ENCODE data around the gene OST4. TPM values are rescaled to one million over a fixed set of nuclear protein-coding genes. Genes with fewer than 3 reads are reported as not detected.

The OST4 gene
- polyA plus RNA-seq, 12 donors: 209 to 311 (median 238) TPM; not detected in 1

DNA sequence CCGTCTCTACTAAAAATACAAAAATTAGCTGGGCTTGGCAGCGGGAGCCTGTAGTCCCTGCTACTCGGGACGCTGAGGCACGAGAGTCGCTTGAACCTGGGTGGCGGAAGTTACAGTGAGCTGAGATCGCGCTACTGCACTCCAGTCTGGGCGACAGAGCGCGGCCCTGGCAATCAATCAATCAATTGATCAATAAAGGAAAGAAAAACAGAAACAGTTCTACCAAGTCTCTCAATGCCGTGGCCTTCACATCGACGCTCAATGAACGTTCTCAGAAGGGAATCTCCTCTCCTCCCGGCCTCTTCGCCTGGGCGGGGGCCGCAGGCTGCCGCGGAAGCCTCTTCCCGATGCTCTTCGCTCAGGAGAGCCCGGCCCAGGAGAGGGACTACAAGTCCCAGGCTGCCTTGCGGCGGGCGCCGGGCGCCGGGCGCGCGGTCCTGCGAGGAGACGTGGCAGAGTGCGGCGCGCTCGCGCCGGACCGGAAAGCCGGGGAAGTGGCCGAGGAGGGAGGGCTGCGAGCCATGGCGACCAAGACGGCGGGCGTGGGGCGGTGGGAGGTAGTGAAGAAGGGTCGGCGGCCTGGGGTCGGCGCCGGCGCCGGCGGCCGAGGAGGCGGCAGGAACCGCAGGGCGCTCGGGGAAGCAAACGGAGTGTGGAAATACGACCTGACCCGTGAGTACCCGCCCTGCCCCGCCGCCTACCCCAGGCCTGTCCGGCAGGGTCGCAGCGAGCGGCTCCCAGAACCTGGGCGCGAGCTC, 38.8 kb downstream of the OST4 start, which contains the start of gene TMEM214:
TSS of gene TMEM214 (plus strand) at position 471 of the 758 bp plus-strand sequence. CDS start at position 522, 51 bp downstream.
- peak; percentile 89 for DNase-seq

DNA sequence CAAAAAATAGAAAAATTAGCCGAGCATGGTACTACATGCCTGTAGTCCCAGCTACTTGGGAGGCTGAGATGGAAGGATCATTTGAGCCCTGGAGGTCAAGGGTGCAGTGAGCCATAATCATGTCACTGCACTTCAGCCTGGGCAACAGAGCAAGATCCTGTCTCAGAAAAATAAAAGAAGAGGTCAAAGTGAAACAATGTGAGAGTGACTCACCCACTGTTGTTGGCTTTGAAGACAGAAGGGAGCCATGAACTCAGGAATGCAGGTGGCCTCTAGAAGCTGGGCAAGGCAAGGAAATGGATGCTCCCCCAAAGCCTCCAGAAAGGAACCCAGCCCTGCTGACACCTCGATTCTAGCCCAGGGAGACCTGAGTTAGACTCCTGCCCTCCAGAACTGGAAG, 42.4 kb downstream of the OST4 start:
- DNase-seq: no peak

DNA sequence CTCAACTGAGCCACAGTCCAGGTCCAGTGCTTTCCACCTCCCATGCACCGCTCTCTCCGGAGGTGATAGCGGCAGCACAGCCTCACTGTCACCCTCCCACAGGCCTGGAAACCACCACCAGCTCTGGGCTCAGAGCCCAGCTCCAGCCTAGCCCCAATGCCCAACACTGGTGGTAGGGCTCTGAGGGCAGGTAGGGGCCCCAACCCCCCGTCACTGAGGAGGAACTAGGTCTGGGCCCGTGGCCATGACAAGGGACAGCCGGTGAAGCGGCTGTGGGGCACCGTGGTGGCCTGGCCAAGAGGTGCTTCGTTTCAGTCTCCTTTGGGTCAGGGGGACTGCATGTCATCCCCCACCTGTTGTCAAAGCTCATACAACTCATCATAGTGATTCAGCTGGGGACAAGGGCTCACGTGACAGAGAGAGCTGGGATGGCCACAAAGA, 44.2 kb downstream of the OST4 start:
- no peak for DNase-seq

DNA sequence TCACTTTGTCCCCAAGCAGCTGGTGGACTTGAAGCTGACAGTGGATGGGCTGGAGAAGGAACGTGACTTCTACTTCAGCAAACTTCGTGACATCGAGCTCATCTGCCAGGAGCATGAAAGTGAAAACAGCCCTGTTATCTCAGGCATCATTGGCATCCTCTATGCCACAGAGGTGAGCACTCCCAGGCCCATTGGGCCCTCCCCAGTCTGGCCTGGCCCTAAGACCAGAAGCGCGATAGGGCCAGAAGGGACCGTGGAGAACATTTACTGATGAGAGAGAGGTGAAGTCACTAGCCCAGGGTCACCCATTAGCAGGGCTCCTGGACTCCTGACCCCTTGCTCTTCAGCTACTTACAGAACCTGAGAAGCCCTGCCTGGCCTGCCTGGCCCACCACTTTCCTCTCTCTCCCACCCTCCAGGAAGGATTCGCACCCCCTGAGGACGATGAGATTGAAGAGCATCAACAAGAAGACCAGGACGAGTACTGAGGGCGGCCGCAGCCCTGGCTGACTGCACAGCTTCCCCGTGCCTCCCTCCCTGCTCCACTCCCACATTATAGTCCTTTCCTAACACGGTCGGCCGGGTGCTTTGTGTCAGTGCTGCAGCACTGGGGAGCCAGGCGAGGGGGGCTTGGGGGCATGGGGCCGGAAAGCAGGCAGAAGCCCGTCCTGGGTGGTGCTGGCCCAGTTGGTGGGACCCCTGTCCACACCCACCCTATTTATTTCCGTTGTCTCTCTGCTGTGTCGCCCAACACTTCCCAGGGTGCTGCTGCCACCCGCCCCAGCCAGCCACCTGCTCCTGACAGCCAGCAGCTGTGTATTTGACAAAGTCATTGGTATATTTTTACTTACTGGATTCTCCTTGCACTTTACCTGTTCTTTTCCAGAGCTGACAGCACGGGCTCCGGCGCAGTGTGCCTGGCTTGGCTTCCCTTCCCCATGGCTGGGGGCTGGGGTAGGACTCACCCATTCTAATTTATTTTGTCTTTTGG, 45.3 kb downstream of the OST4 start:
- DNase-seq: no peak

DNA sequence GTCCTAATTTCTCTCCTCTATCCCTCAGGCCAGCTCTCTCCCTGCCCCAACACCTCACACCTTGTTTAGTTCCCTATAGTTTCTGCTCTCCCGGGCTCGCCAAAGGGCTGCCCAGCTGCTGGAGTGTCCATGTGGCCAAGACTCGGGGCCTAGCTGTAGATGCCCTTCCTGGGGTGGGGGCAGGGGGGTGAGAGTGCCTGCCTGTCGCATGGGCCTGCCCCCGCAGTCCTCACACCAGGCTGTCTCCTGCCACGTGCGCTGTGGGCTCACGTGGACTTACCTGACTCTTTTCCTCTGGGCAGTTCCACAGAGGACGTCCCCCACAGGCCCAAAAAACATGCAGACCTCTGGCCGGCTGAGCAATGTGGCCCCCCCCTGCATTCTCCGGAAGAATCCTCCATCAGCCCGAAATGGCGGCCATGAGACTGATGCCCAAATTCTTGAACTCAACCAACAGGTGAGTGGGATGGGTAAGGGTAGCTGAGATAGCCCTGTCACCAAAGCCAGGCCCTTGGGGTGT, 46.1 kb downstream of the OST4 start:
- DNase-seq: no peak

DNA sequence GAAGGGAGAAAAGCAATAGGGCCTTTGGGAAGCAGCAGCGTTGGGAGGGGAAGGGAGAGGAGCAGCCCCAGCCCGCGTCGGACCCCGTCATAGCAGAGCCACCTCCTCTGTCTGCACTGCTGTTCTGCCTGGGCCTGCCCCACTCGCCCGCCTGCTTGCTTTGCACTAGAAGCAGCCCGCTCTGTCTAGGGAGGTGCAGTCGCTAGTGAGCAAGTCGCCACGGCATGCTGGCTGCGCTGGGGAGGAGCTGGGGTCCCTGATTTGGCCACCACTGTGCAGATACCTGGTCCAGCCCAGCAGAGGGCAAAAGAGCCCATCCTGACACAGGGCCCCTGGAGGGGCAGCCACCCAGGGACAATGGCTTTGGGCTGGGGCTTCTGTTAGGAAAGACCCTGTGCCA, 46.6 kb downstream of the OST4 start:
- DNase-seq: no peak

DNA sequence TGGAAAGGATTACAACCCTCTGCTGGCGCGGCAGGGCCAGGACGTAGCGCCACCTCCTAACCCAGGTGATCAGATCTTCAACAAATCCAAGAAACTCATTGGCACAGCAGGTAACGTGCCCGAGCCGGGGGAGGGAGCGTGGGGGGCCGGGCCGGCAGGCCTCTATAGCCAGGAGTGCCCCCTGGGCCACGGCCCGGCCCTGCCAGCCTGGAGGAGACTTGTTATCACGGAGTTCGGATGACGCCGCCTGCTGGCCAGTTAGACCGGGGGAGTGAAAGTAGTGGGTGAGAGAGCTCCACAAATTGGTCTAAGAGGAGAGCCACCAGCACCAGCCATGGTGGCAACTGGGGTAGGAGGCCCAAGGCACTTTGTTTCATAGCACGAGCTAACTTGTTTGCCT, 47.3 kb downstream of the OST4 start:
- DNase-seq: no peak

DNA sequence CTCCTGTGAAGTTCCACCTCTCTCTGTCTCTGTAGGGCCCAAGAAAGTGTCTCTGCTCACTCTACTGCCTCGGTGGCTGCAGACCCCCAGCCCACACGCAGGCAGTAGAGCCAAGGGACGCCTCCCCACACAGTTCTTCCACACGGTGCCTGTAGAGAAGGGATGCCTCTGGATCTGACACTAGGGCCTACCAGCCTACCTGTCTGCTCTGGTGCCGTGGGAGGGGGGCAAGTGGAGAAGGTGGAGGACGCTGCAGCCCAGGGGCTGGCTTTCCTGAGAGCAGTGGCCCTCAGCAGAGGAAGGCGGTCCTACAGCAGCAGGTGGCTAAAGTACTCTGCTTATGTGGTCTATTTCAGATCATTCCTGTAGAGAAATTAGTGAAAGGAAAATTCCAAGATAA, 47.7 kb downstream of the OST4 start:
- DNase-seq: no peak

DNA sequence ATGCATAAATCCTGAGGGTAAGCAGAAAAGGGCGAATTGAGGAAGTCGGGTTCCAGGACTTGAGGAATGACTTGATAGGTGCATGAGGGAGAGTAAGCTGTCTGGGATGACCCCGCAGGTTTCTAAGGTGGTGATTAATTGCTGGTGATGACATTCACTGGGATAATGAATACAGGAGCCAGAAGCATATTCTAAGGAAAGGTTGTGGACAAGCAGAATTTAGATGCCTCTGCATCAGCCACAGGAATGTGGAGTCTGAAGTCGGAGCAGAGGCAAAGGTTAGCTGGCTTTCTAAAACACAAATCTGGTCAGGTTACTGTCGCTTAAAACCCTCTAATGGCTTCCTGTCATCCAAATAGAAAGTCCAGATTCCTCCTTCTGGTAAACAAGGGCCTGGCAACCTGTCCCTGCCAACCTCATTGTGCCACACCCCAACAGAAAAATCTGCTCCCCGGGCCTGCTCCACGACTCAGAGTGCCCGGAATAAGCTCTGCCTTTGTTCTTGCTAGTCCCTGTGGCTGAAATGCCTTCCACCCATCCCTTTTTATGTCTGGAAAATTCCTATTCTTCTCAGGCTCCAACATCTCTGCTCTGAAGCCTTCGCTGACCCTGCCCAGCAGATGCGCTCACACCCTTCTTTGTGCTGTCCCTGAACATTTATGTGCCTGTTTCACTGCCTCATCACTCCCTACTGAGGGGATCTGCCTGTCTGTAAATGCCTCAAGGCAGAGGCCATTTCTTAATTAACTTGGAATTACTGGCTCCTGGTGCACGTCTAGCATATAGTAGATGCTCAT, 50.0 kb downstream of the OST4 start:
- DNase-seq: no peak

Other genes with a start within 250 kb of the OST4 start
- 10 to 100 TPM in 10 of 12 donors, 1 to 10 TPM in 1, not detected in 1; 8.2 to 24.2 (median 21.2) TPM for gene DPYSL5, start 223.5 kb downstream of the OST4 start, polyA plus RNA-seq (ENCODE audit: insufficient read length in 12 of 12)
- 100 to 1,000 TPM in 1 of 12 donors, 10 to 100 TPM in 11; 18.0 to 332 (median 26.6) TPM for gene MAPRE3, start 101.0 kb downstream of the OST4 start, polyA plus RNA-seq (ENCODE audit: insufficient read length in 12 of 12)
- gene TMEM214, start 38.7 kb downstream of the OST4 start, polyA plus RNA-seq (ENCODE audit: insufficient read length in 12 of 12): 10 to 100 TPM in 11 of 12 donors, not detected in 1; 48.5 to 80.4 (median 65.7) TPM
- gene AGBL5, start 20.0 kb downstream of the OST4 start, polyA plus RNA-seq (ENCODE audit: insufficient read length in 12 of 12): 10 to 100 TPM in 11 of 12 donors, not detected in 1; 17.0 to 62.7 (median 20.1) TPM
- 100 to 1,000 TPM in 1 of 12 donors, 10 to 100 TPM in 10, not detected in 1; 39.9 to 107 (median 64.1) TPM for gene EMILIN1, start 7.0 kb upstream of the OST4 start, polyA plus RNA-seq (ENCODE audit: insufficient read length in 12 of 12)
- gene KHK, start 15.1 kb upstream of the OST4 start, polyA plus RNA-seq (ENCODE audit: insufficient read length in 12 of 12): 1 to 10 TPM in 11 of 12 donors, not detected in 1; 1.1 to 7.6 (median 2.1) TPM
- gene CGREF1, start 47.5 kb upstream of the OST4 start, polyA plus RNA-seq (ENCODE audit: insufficient read length in 12 of 12): 1 to 10 TPM in 9 of 12 donors, under 1 TPM in 1, not detected in 2; 0.62 to 4.6 (median 1.8) TPM
- gene ABHD1, start 52.2 kb upstream of the OST4 start, polyA plus RNA-seq (ENCODE audit: insufficient read length in 12 of 12): under 1 TPM in 10 of 12 donors, not detected in 2; 0.12 to 0.70 (median 0.34) TPM
- gene PREB, start 63.0 kb upstream of the OST4 start, polyA plus RNA-seq (ENCODE audit: insufficient read length in 12 of 12): 10 to 100 TPM in 11 of 12 donors, not detected in 1; 24.1 to 39.8 (median 33.6) TPM
- not detected for gene PRR30, start 67.8 kb upstream of the OST4 start, polyA plus RNA-seq (ENCODE audit: insufficient read length in 12 of 12)
- gene TCF23, start 77.3 kb upstream of the OST4 start, polyA plus RNA-seq (ENCODE audit: insufficient read length in 12 of 12): under 1 TPM in 10 of 12 donors, not detected in 2; 0.18 to 0.44 (median 0.30) TPM
- gene ATRAID, start 140.4 kb upstream of the OST4 start, polyA plus RNA-seq (ENCODE audit: insufficient read length in 12 of 12): 100 to 1,000 TPM in 5 of 12 donors, 10 to 100 TPM in 6, not detected in 1; 85.6 to 115 (median 98.3) TPM
- gene SLC5A6, start 140.6 kb upstream of the OST4 start, polyA plus RNA-seq (ENCODE audit: insufficient read length in 12 of 12): 10 to 100 TPM in 11 of 12 donors, not detected in 1; 11.1 to 25.1 (median 17.6) TPM
- 10 to 100 TPM in 11 of 12 donors, not detected in 1; 18.7 to 45.3 (median 24.5) TPM for gene CAD, start 145.7 kb upstream of the OST4 start, polyA plus RNA-seq (ENCODE audit: insufficient read length in 12 of 12)
- gene SLC30A3, start 191.4 kb upstream of the OST4 start, polyA plus RNA-seq (ENCODE audit: insufficient read length in 12 of 12): 1 to 10 TPM in 3 of 12 donors, under 1 TPM in 7, not detected in 2; 0.18 to 2.2 (median 0.81) TPM
- under 1 TPM in 7 of 12 donors, not detected in 5; 0.14 to 0.74 (median 0.28) TPM for gene DNAJC5G, start 203.8 kb upstream of the OST4 start, polyA plus RNA-seq (ENCODE audit: insufficient read length in 12 of 12)
- 100 to 1,000 TPM in 4 of 12 donors, 10 to 100 TPM in 7, not detected in 1; 34.2 to 125 (median 94.4) TPM for gene TRIM54, start 210.8 kb upstream of the OST4 start, polyA plus RNA-seq (ENCODE audit: insufficient read length in 12 of 12)
- gene UCN, start 236.8 kb upstream of the OST4 start, polyA plus RNA-seq (ENCODE audit: insufficient read length in 12 of 12): 1 to 10 TPM in 7 of 12 donors, under 1 TPM in 3, not detected in 2; 0.59 to 2.1 (median 1.4) TPM

Measured in muscle of arm (tissue), 12 donors.